Activated CD4-positive, alpha-beta T cell treated with anti-CD3 and anti-CD28 coated beads for 48 hours (primary cell): ENCODE measurements around the gene TVP23C.
"Not testable (repeated sequence)": the region's sequence is repeated elsewhere in the genome, so short reads cannot be mapped to it uniquely, and the experiment has no call there.

Experiments used
- DNase-seq: peaks from one replicate; pipeline ENCODE4 v3.0.0-alpha.2; 2020

Gene TVP23C

GRCh38 chr17:15563375-15563857, at the start of gene TVP23C:
Gene TVP23C (minus strand): TSS chr17:15563483. CDS start chr17:15563448, 35 bp downstream.
- DNase-seq: peak; percentile 73

GRCh38 chr17:15592960-15593359, 29.7 kb upstream of the TVP23C start:
- not testable (repeated sequence) for DNase-seq

GRCh38 chr17:15591986-15592385, 28.7 kb upstream of the TVP23C start:
- DNase-seq: not testable (repeated sequence)

GRCh38 chr17:15590844-15591243, 27.6 kb upstream of the TVP23C start:
- DNase-seq: not testable (repeated sequence)

GRCh38 chr17:15589544-15590536, 26.6 kb upstream of the TVP23C start:
- DNase-seq: peak; percentile 37

- DNase-seq: not testable (repeated sequence)
Observed at GRCh38 chr17:15588017-15588416, 24.7 kb upstream of the TVP23C start.

- DNase-seq: not testable (repeated sequence)
Observed at GRCh38 chr17:15583313-15583712, 20.0 kb upstream of the TVP23C start.

- not testable (repeated sequence) for DNase-seq
Observed at GRCh38 chr17:15581462-15581861, 18.2 kb upstream of the TVP23C start.

- not testable (repeated sequence) for DNase-seq
Observed at GRCh38 chr17:15576848-15577247, 13.6 kb upstream of the TVP23C start.

GRCh38 chr17:15574660-15575059, 11.4 kb upstream of the TVP23C start:
- not testable (repeated sequence) for DNase-seq

- DNase-seq: not testable (repeated sequence)
Observed at GRCh38 chr17:15573870-15574269, 10.6 kb upstream of the TVP23C start.

- not testable (repeated sequence) for DNase-seq
Observed at GRCh38 chr17:15562613-15563374, 489 bp downstream of the TVP23C start.

- DNase-seq: not testable (repeated sequence)
Observed at GRCh38 chr17:15561439-15561838, 1.8 kb downstream of the TVP23C start.

GRCh38 chr17:15558403-15559105, 4.7 kb downstream of the TVP23C start:
- DNase-seq: not testable (repeated sequence)

GRCh38 chr17:15557334-15557832, 5.9 kb downstream of the TVP23C start:
- DNase-seq: not testable (repeated sequence)

- DNase-seq: not testable (repeated sequence)
Observed at GRCh38 chr17:15552932-15553331, 10.4 kb downstream of the TVP23C start.

GRCh38 chr17:15549552-15549951, 13.7 kb downstream of the TVP23C start:
- DNase-seq: not testable (repeated sequence)

- DNase-seq: not testable (repeated sequence)
Observed at GRCh38 chr17:15546604-15547003, 16.7 kb downstream of the TVP23C start.

- DNase-seq: not testable (repeated sequence)
Observed at GRCh38 chr17:15540371-15541219, 22.7 kb downstream of the TVP23C start.

- not testable (repeated sequence) for DNase-seq
Observed at GRCh38 chr17:15533122-15533521, 30.2 kb downstream of the TVP23C start.
